SK-N-SH treated with all-trans-retinoic acid at 6 μM for 48 hours (cell line): ENCODE measurements around the gene MMP2.

Experiments
- CREB5 ChIP-seq: fragments of 250-450 bp; sonication (Bioruptor Pico); IDR thresholded peaks from 2 replicates; pipeline ENCODE4 v1.5.1; 2020; ENCODE audit warnings: low read depth, mild to moderate bottlenecking, moderate library complexity
- CSRNP3 ChIP-seq: fragments of 250-450 bp; sonication (Bioruptor Pico); IDR thresholded peaks from 2 replicates; pipeline ENCODE4 v1.5.1; 2021; ENCODE audit warnings: mild to moderate bottlenecking, moderate library complexity
- PATZ1 ChIP-seq: fragments of 250-450 bp; sonication (Bioruptor Pico); IDR thresholded peaks from 2 replicates; pipeline ENCODE4 v1.8.0; 2020; ENCODE audit warnings: mild to moderate bottlenecking, moderate library complexity, borderline replicate concordance
- ZFP3 ChIP-seq: fragments of 250-450 bp; sonication (Bioruptor Pico); IDR thresholded peaks from 2 replicates; pipeline ENCODE4 v1.5.0; 2020; ENCODE audit warnings: mild to moderate bottlenecking, moderate library complexity
- ZNF8 ChIP-seq: fragments of 450-650 bp; formaldehyde crosslinking; IDR thresholded peaks from 2 replicates; pipeline ENCODE4 v1.5.0; 2020; ENCODE audit warnings: mild to moderate bottlenecking, moderate library complexity

GRCh38 chr16:55501549-55502322 is 22.7 kb downstream of the MMP2 start:
- TF ChIP-seq PATZ1 (CRISPR knock-in tag): no peak
- no peak for TF ChIP-seq CREB5 (CRISPR knock-in tag)
- no peak for TF ChIP-seq CSRNP3 (CRISPR knock-in tag)
- TF ChIP-seq ZFP3 (CRISPR knock-in tag): no peak
- TF ChIP-seq ZNF8: no peak
